Cardiac fibroblast (primary cell): ENCODE data around the gene CTF1.

Experiments
- DNase-seq, 2 donors: peaks; one replicate each; pipeline versions ENCODE4 v3.0.0 to v3.0.0-alpha.2; 2010; ENCODE audit warnings: low read depth in 2 of 2
- H3K4me3 ChIP-seq, 2 donors: replicated peaks in 1 of 2; 1 replicate in 1 of 2; 2 replicates in 1 of 2; pipeline ENCODE4 v1.5.1; 2011; ENCODE audit warnings: low read depth in 2 of 2, low read length in 2 of 2, mild to moderate bottlenecking in 2 of 2, moderate library complexity in 1 of 2
- TF ChIP-seq, protein P1 (sequence below): IDR thresholded peaks from one replicate; pipeline ENCODE4 v1.5.1; 2011; ENCODE audit warnings: low read depth, mild to moderate bottlenecking, low read length, inconsistent platforms

Gene CTF1

DNA sequence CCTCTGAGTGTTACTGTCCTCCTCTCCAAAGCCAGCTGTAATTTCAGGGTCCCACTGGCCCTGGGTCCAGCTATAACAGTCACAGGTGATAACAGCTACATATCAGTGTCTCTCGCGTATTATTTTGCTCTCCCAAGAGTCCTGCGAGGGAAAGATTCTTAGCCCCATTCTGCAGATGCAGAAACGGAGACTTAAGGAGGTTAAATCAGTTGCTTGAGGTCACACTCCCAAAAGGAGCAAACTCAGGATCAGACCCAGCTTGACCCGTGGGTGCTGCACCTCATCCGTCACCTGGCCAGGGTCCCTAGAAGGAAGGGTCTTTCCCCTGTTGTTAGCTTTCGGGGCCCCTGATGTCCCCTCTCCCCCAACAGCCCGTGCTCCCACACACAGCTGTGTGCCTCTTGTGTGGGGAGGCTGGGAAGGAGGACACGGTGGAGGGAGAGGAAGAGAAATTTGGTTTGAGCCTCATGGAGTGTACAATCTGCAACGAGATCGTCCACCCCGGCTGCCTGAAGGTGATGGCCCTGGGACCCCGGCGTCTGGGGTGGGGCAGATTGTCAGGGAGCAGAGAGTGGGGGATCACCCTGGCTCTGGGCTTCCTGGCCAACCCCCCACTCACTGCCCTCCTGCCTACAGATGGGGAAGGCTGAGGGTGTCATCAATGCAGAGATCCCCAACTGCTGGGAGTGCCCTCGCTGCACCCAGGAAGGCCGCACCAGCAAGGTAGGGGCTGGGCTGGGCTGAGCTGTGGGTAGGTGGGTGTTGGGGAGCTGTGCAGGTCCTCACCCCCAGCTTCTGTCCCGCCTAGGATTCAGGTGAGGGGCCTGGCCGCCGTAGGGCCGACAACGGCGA is 30.7 kb downstream of the CTF1 start:
- TF ChIP-seq, protein P1, sequence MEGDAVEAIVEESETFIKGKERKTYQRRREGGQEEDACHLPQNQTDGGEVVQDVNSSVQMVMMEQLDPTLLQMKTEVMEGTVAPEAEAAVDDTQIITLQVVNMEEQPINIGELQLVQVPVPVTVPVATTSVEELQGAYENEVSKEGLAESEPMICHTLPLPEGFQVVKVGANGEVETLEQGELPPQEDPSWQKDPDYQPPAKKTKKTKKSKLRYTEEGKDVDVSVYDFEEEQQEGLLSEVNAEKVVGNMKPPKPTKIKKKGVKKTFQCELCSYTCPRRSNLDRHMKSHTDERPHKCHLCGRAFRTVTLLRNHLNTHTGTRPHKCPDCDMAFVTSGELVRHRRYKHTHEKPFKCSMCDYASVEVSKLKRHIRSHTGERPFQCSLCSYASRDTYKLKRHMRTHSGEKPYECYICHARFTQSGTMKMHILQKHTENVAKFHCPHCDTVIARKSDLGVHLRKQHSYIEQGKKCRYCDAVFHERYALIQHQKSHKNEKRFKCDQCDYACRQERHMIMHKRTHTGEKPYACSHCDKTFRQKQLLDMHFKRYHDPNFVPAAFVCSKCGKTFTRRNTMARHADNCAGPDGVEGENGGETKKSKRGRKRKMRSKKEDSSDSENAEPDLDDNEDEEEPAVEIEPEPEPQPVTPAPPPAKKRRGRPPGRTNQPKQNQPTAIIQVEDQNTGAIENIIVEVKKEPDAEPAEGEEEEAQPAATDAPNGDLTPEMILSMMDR = no peak
- H3K4me3 ChIP-seq = no peak overlapping the region
- DNase-seq = no peak

DNA sequence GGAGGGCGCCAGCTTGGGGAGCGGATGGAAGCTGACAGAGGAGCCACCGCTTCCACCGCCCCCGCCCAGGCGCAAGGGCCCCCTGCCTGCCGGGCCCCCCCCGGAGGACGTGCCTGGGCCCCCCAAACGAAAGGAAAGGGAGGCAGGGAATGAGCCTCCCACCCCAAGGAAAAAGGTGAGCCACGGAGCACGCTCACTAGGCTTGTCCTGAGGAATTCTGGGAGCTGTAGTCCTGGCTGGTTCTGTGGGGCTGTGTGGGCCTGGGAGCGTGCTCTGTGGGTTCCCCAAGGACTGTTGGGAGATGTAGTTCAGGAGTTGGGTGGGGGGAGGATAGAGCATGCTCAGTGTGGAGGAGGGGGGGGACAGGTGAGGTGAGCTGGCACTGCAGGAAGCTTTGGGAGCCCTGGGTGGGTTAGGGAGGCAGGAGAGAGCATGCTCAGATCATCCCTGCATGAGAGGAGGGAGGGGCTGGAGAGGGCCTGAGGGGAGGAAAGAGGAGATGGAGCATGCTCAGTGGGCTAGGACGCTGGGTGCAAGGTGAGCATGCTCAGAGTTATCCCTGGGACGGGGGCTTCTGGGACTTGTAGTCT is 31.5 kb downstream of the CTF1 start:
- TF ChIP-seq, protein P1 = no peak
- no peak overlapping the region for H3K4me3 ChIP-seq
- DNase-seq = peak; percentile 48 to 54

DNA sequence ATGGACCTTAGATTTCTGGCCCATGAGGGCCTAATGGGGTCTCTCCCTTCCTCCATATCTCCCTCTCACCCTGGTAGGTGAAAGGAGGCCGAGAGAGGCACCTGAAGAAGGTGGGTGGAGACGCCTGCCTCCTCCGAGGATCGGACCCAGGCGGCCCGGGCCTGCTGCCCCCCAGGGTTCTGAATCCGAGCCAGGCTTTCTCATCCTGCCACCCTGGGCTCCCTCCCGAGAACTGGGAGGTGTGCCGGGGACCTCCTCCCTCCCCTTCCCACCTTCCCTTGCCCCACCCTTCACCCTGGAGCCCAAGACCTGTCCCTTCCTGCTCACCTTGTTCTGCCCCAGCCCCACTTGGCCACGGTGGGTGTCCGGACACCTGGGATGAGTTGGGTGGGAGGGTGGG is 32.0 kb downstream of the CTF1 start:
- no peak for DNase-seq
- TF ChIP-seq, protein P1 = no peak
- no peak overlapping the region for H3K4me3 ChIP-seq

DNA sequence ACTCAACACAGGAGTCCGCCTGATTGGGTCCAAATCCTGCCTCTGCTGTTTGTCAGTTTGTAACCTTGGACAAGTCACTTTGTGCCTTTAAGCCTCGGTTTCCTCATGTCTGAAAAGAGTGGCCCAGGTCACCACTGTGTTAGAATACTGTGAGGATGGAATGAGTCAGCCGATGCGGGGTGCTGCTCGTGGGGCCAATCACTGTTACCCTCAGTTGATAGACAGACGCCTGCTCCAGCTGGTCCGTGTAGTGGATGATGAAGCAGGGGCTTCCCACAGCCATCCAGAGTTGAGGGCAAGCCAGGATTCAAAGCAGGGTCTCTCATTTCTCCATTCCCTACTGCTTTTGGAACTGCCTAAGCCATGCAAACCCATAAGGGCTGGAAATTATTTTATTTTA is 32.8 kb downstream of the CTF1 start:
- DNase-seq = no peak
- TF ChIP-seq, protein P1 = no peak
- no peak overlapping the region for H3K4me3 ChIP-seq

DNA sequence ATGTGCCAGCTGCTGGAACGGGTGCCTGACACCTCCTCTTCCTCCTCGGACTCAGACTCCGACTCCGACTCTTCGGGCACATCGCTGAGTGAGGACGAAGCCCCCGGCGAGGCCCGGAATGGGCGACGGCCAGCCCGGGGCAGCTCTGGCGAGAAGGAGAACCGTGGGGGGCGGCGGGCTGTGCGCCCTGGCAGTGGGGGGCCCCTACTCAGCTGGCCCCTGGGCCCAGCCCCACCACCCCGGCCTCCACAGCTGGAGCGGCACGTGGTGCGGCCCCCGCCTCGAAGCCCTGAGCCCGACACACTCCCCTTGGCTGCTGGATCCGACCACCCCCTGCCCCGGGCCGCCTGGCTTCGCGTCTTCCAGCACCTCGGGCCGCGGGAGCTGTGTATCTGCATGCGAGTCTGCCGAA is 33.8 kb downstream of the CTF1 start:
- no peak overlapping the region for H3K4me3 ChIP-seq
- TF ChIP-seq, protein P1 = no peak
- no peak for DNase-seq

DNA sequence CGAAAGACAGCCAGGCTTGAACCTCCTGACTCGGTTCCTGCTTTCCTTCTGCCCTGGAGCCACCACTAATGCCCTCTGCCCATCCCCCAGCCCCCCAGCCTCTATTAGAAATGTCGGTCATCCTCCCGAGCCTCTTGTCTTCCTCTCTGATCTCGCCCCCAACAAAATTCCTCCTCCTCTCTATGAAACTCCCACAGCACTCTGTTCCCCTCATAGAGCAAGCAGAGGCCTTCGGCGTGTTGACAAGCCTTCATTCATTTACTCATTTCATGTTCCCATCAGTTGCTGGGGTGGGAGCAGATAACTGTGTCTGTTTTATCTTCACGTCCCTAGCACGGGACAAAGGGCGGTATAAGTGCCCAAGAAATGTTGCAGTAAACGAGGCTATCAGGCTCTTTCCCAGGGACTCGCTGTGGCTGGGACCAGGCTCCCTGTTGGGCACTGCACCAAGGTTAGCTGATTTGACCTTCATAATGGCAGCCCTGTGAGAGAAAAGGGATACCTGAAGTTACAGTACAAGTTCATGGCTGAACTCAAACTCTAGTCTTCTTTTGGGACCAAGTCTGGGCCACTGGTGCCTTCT is 34.7 kb downstream of the CTF1 start:
- DNase-seq = no peak
- no peak overlapping the region for H3K4me3 ChIP-seq
- TF ChIP-seq, protein P1 = no peak
